ENCODE measurements around the gene LRRN3.

- TF ChIP-seq EZH2 (IDR thresholded peaks at IDR 0.05; ENCODE audit: low read length, missing control alignments) (no peak), CTCF (conservative IDR thresholded peaks at IDR 0.05 in 1 of 2, IDR thresholded peaks at IDR 0.05 in 1 of 2; ENCODE audit: low read depth in 1 of 2, low read length in 2 of 2) (no peak)
Observed at GRCh38 chr7:111076205-111076604, 14.7 kb upstream of the LRRN3 start.

Measured in fibroblast of lung (primary cell).